ENCODE measurements around the gene SLC5A6. TPM values are rescaled to one million over a fixed set of nuclear protein-coding genes. Genes with fewer than 3 reads are reported as not detected.

The SLC5A6 gene
- 70.7 and 73.9 TPM in 2 replicates for total RNA-seq

GRCh38 chr2:27211943-27212625 is at the start of gene SLC5A6, which contains the start of gene ATRAID:
Gene SLC5A6 (minus strand): TSS chr2:27212268. CDS start chr2:27207650, 4,618 bp downstream.
Gene ATRAID (plus strand): TSS chr2:27212041. CDS start chr2:27212369, 328 bp downstream.
- Mint-ChIP-seq H3K36me3 (ENCODE audit: low read depth) (peaks cover 60% of the 10 kb centered on the region), H3K9me3 (no peaks in the 10 kb centered on the region), H3K27ac (peak within 1 kb of the TSS; percentile 99), H3K27me3 (ENCODE audit: low read depth) (no peaks in the 10 kb centered on the region), H3K4me3 (ENCODE audit: low read depth) (peak within 1 kb of the TSS; percentile 98), H3K4me1 (ENCODE audit: low read depth) (peaks cover 32% of the 10 kb centered on the region)
- intact Hi-C loops (cut with micrococcal nuclease) = loop anchor here (1.0 to 5.0 kb wide), 4 partner anchors 78 to 161 kb away; partner anchors contain the start of genes AGBL5, EIF2B4, KHK and PREB
- peak; percentile 88 for DNase-seq (ENCODE audit: low spot score)

GRCh38 chr2:27261241-27261925 is 49.3 kb upstream of the SLC5A6 start:
- no peak overlapping the region for H3K27ac Mint-ChIP-seq
- peaks cover 50% of the 10 kb centered on the region for H3K27me3 Mint-ChIP-seq (ENCODE audit: low read depth)
- intact Hi-C loops (cut with micrococcal nuclease) = loop anchor here (5.0 kb wide), 1 partner anchor 41 kb away; no protein-coding TSS in a partner anchor

GRCh38 chr2:27258051-27258450 is 46.0 kb upstream of the SLC5A6 start:
- H3K4me1 Mint-ChIP-seq (ENCODE audit: low read depth) = peaks cover 7% of the 10 kb centered on the region
- no peak overlapping the region for H3K27ac Mint-ChIP-seq
- H3K4me3 Mint-ChIP-seq (ENCODE audit: low read depth) = no peak overlapping the region
- H3K36me3 Mint-ChIP-seq (ENCODE audit: low read depth) = no peaks in the 10 kb centered on the region
- H3K27me3 Mint-ChIP-seq (ENCODE audit: low read depth) = peaks cover 50% of the 10 kb centered on the region
- intact Hi-C loops (cut with micrococcal nuclease) = no loop called here
- no peak for DNase-seq (ENCODE audit: low spot score)
- H3K9me3 Mint-ChIP-seq = no peaks in the 10 kb centered on the region

More at GRCh38 chr2:27261241-27261925, 49.3 kb upstream of the SLC5A6 start:
- Mint-ChIP-seq H3K36me3 (ENCODE audit: low read depth) (no peaks in the 10 kb centered on the region), H3K9me3 (no peaks in the 10 kb centered on the region), H3K4me1 (ENCODE audit: low read depth) (peaks cover 18% of the 10 kb centered on the region), H3K4me3 (ENCODE audit: low read depth) (peak overlapping the region; percentile 58)
- DNase-seq (ENCODE audit: low spot score) = no peak

- intact Hi-C loops (cut with micrococcal nuclease) = no loop called here
- H3K4me1 Mint-ChIP-seq (ENCODE audit: low read depth) = peaks cover 7% of the 10 kb centered on the region
- peaks cover 49% of the 10 kb centered on the region for H3K27me3 Mint-ChIP-seq (ENCODE audit: low read depth)
- H3K27ac Mint-ChIP-seq = no peak overlapping the region
- H3K4me3 Mint-ChIP-seq (ENCODE audit: low read depth) = no peak overlapping the region
- no peak for DNase-seq (ENCODE audit: low spot score)
- no peaks in the 10 kb centered on the region for H3K9me3 Mint-ChIP-seq
- no peaks in the 10 kb centered on the region for H3K36me3 Mint-ChIP-seq (ENCODE audit: low read depth)
Observed at GRCh38 chr2:27256855-27257454, 44.9 kb upstream of the SLC5A6 start.

GRCh38 chr2:27255660-27256059 is 43.6 kb upstream of the SLC5A6 start:
- DNase-seq (ENCODE audit: low spot score) = no peak
- H3K27me3 Mint-ChIP-seq (ENCODE audit: low read depth) = peaks cover 40% of the 10 kb centered on the region

GRCh38 chr2:27255187-27255586 is 43.1 kb upstream of the SLC5A6 start:
- no peaks in the 10 kb centered on the region for H3K36me3 Mint-ChIP-seq (ENCODE audit: low read depth)
- H3K27ac Mint-ChIP-seq = no peak overlapping the region
- peaks cover 35% of the 10 kb centered on the region for H3K27me3 Mint-ChIP-seq (ENCODE audit: low read depth)
- no peaks in the 10 kb centered on the region for H3K9me3 Mint-ChIP-seq
- DNase-seq (ENCODE audit: low spot score) = no peak
- H3K4me3 Mint-ChIP-seq (ENCODE audit: low read depth) = no peak overlapping the region
- intact Hi-C loops (cut with micrococcal nuclease) = no loop called here
- no peaks in the 10 kb centered on the region for H3K4me1 Mint-ChIP-seq (ENCODE audit: low read depth)

More at GRCh38 chr2:27255660-27256059, 43.6 kb upstream of the SLC5A6 start:
- Mint-ChIP-seq H3K9me3 (no peaks in the 10 kb centered on the region), H3K4me1 (ENCODE audit: low read depth) (no peaks in the 10 kb centered on the region), H3K4me3 (ENCODE audit: low read depth) (no peak overlapping the region), H3K36me3 (ENCODE audit: low read depth) (no peaks in the 10 kb centered on the region), H3K27ac (no peak overlapping the region)
- intact Hi-C loops (cut with micrococcal nuclease) = no loop called here

GRCh38 chr2:27251766-27252165 is 39.7 kb upstream of the SLC5A6 start:
- no peaks in the 10 kb centered on the region for H3K9me3 Mint-ChIP-seq
- no peaks in the 10 kb centered on the region for H3K4me1 Mint-ChIP-seq (ENCODE audit: low read depth)
- no peaks in the 10 kb centered on the region for H3K36me3 Mint-ChIP-seq (ENCODE audit: low read depth)
- no peak overlapping the region for H3K27ac Mint-ChIP-seq
- H3K4me3 Mint-ChIP-seq (ENCODE audit: low read depth) = no peak overlapping the region
- no peak for DNase-seq (ENCODE audit: low spot score)
- peaks cover 24% of the 10 kb centered on the region for H3K27me3 Mint-ChIP-seq (ENCODE audit: low read depth)
- intact Hi-C loops (cut with micrococcal nuclease) = no loop called here

- DNase-seq (ENCODE audit: low spot score) = no peak
- intact Hi-C loops (cut with micrococcal nuclease) = loop anchor here (1.0 kb wide), 2 partner anchors 29 to 52 kb away; no protein-coding TSS in a partner anchor
- Mint-ChIP-seq H3K9me3 (no peaks in the 10 kb centered on the region), H3K27me3 (ENCODE audit: low read depth) (peaks cover 17% of the 10 kb centered on the region), H3K4me1 (ENCODE audit: low read depth) (no peaks in the 10 kb centered on the region), H3K36me3 (ENCODE audit: low read depth) (no peaks in the 10 kb centered on the region), H3K27ac (no peak overlapping the region), H3K4me3 (ENCODE audit: low read depth) (no peak overlapping the region)
Observed at GRCh38 chr2:27250652-27251379, 38.7 kb upstream of the SLC5A6 start.

GRCh38 chr2:27249891-27250651 is 38.0 kb upstream of the SLC5A6 start:
- intact Hi-C loops (cut with micrococcal nuclease) = loop anchor here (1.0 kb wide), 2 partner anchors 30 to 53 kb away; no protein-coding TSS in a partner anchor
- peaks cover 11% of the 10 kb centered on the region for H3K27me3 Mint-ChIP-seq (ENCODE audit: low read depth)
- H3K9me3 Mint-ChIP-seq = no peaks in the 10 kb centered on the region
- H3K4me3 Mint-ChIP-seq (ENCODE audit: low read depth) = no peak overlapping the region
- H3K36me3 Mint-ChIP-seq (ENCODE audit: low read depth) = no peaks in the 10 kb centered on the region
- peak; percentile 47 for DNase-seq (ENCODE audit: low spot score)
- no peaks in the 10 kb centered on the region for H3K4me1 Mint-ChIP-seq (ENCODE audit: low read depth)
- H3K27ac Mint-ChIP-seq = no peak overlapping the region

GRCh38 chr2:27249159-27249890 is 37.3 kb upstream of the SLC5A6 start:
- intact Hi-C loops (cut with micrococcal nuclease) = no loop called here
- Mint-ChIP-seq H3K36me3 (ENCODE audit: low read depth) (peaks cover 1% of the 10 kb centered on the region), H3K27ac (no peak overlapping the region), H3K4me3 (ENCODE audit: low read depth) (no peak overlapping the region), H3K9me3 (no peaks in the 10 kb centered on the region), H3K4me1 (ENCODE audit: low read depth) (no peaks in the 10 kb centered on the region), H3K27me3 (ENCODE audit: low read depth) (peaks cover 6% of the 10 kb centered on the region)
- DNase-seq (ENCODE audit: low spot score) = no peak

- H3K4me1 Mint-ChIP-seq (ENCODE audit: low read depth) = no peaks in the 10 kb centered on the region
- H3K27ac Mint-ChIP-seq = no peak overlapping the region
Observed at GRCh38 chr2:27247893-27248292, 35.8 kb upstream of the SLC5A6 start.

More at GRCh38 chr2:27247893-27248292, 35.8 kb upstream of the SLC5A6 start:
- Mint-ChIP-seq H3K9me3 (no peaks in the 10 kb centered on the region), H3K4me3 (ENCODE audit: low read depth) (no peak overlapping the region), H3K27me3 (ENCODE audit: low read depth) (peaks cover 4% of the 10 kb centered on the region), H3K36me3 (ENCODE audit: low read depth) (peaks cover 16% of the 10 kb centered on the region)
- DNase-seq (ENCODE audit: low spot score) = no peak
- intact Hi-C loops (cut with micrococcal nuclease) = no loop called here

Data from activated T-helper 2 cell treated with anti-CD3 and anti-CD28 coated beads, Interferon-gamma antibody, Interleukin-2, Interleukin-4, amounts not matched to agents 10 μg/mL and 5 μg/mL and 100 μg/mL, durations not matched to agents 14 hours and 24 hours and 36 hours (primary cell).